GM12892 (cell line): Measurements from ENCODE around the gene CXorf66.

Source experiments
- POLR2A ChIP-seq: IDR thresholded peaks from 2 replicates; pipeline ENCODE4 v1.6.1; 2011; ENCODE audit warnings: low read depth, low read length, control low read depth
- TAF1 ChIP-seq: IDR thresholded peaks from 2 replicates; pipeline ENCODE4 v1.6.1; 2011; ENCODE audit warnings: low read depth, mild to moderate bottlenecking, control low read depth, low read length, borderline replicate concordance

- TF ChIP-seq POLR2A (no peak), TAF1 (no peak)
Measured at GRCh38 chrX:139931646-139932072, 33.7 kb downstream of the CXorf66 start.
